Naive thymus-derived CD8-positive, alpha-beta T cell (primary cell): ENCODE results near the gene SMIM15. TPM values are rescaled to one million over a fixed set of nuclear protein-coding genes. Genes with fewer than 3 reads are reported as not detected.

Experiments used
- ATAC-seq, 2 donors: fragments of 150-1000 bp; cut with Tn5 transposase in 1 of 2; sonication (Bioruptor Pico), chemical (Tn5 transposase) in 1 of 2; 1 replicate in 1 of 2; 2 replicates in 1 of 2; pipeline ENCODE4 v1.10.0; 2021; ENCODE audit warnings: mild to moderate bottlenecking in 2 of 2, moderate library complexity in 2 of 2
- POLR2A ChIA-PET: fragments of 350-600 bp; sonication (Branson Sonifier 250); formaldehyde crosslinking; loops from one replicate; lab custom pipeline; 2021; ENCODE audit warnings: antibody characterized with exemption; lab: Charles Lee
- DNase-seq, 10 donors: peaks; one replicate each; pipeline versions ENCODE4 v3.0.0 to v3.0.0-alpha.2; 2020 to 2022
- H3K27ac Mint-ChIP-seq, 10 donors: one replicate each; pipeline ENCODE4 v1.8.0; 2020 to 2022; ENCODE audit warnings: mild to moderate bottlenecking in 10 of 10, mixed read lengths in 10 of 10, moderate library complexity in 4 of 10, inconsistent platforms in 1 of 10
- H3K27me3 Mint-ChIP-seq, 5 donors: one replicate each; pipeline ENCODE4 v1.8.0; 2021 to 2022; ENCODE audit warnings: mixed read lengths in 5 of 5
- H3K36me3 Mint-ChIP-seq, 3 donors: one replicate each; pipeline ENCODE4 v1.8.0; 2020 to 2022; ENCODE audit warnings: mixed read lengths in 3 of 3, mild to moderate bottlenecking in 2 of 3, inconsistent platforms in 1 of 3
- H3K4me1 Mint-ChIP-seq, 4 donors: one replicate each; pipeline ENCODE4 v1.8.0; 2021 to 2022; ENCODE audit warnings: mixed read lengths in 4 of 4
- H3K4me3 Mint-ChIP-seq, 10 donors: one replicate each; pipeline ENCODE4 v1.8.0; 2020 to 2022; ENCODE audit warnings: mild to moderate bottlenecking in 10 of 10, mixed read lengths in 10 of 10, moderate library complexity in 6 of 10, inconsistent platforms in 1 of 10
- H3K9me3 Mint-ChIP-seq, 9 donors: one replicate each; pipeline ENCODE4 v1.8.0; 2020 to 2022; ENCODE audit warnings: mixed read lengths in 9 of 9, mild to moderate bottlenecking in 3 of 9, inconsistent platforms in 1 of 9, moderate library complexity in 1 of 9
- polyA plus RNA-seq, 3 donors: library from polyadenylated mRNA; unstranded; fragments of 300-500 nt; fragmentation: Illumina TruSeq; gene quantifications; one replicate each; pipeline ENCODE4 v1.2.3, GENCODE V29; 2021
- total RNA-seq, 8 experiments: library from RNA in 2 of 8; stranded (reverse) in 2 of 8; gene quantifications; one replicate each; pipeline ENCODE4 v1.2.3 and lab custom pipeline; 2021 to 2026

SMIM15 gene
- total and polyA plus RNA-seq, 5 experiments from 2014 or later = 21.0 to 39.4 (median 34.9) TPM

DNA sequence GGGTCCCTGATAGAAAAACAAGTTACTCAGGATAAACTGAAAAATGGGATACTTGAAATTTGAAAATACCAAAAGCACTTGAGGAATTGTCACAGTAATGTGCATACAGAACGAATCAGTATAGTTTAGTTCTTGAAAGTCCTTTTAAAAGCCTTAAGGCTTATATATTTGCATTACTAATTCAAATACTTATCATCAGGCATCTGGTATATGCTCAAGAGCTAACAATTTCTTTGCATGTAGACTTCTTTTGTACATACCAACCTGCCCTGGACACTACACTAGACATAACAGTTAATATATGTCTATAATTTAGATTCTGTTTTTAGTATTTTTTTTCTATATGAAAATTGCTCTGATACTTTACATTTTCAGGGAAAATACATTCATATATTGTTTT lies 43.2 kb downstream of the SMIM15 start:
- H3K4me1 Mint-ChIP-seq = peaks cover 0 to 5% (median 2%) of the 10 kb centered on the region in 4 donors
- H3K27me3 Mint-ChIP-seq = no peaks in the 10 kb centered on the region
- no peak for ATAC-seq
- H3K36me3 Mint-ChIP-seq = peaks cover 16 to 34% (median 18%) of the 10 kb centered on the region in 3 donors
- no peak for DNase-seq
- H3K9me3 Mint-ChIP-seq = peaks cover 0 to 5% (median 0%) of the 10 kb centered on the region in 9 donors
- POLR2A ChIA-PET = no interaction called here
- H3K27ac Mint-ChIP-seq = no peak overlapping the region
- no peak overlapping the region for H3K4me3 Mint-ChIP-seq

DNA sequence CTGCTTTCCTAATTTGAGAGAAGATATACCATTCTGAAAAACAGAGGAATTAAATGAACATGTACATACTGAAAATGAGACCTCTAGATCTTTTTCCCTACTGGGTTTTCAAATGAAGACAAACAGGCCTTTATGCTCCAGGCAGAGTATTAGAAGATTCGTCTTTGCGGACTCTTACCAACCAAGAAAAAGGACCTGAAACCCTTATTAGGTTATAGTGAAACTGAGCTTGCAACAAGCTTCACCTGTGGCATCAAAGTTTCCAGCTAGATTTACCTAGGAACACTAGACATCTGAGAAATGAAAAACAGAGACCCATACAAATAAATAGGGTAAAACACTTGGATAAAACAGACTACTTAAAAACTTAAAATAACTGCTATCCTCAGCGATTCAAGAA lies 46.3 kb downstream of the SMIM15 start:
- ATAC-seq = no peak
- no peak overlapping the region for H3K27ac Mint-ChIP-seq
- peaks cover 22 to 41% (median 26%) of the 10 kb centered on the region in 3 donors for H3K36me3 Mint-ChIP-seq
- peaks cover 0 to 5% (median 2%) of the 10 kb centered on the region in 4 donors for H3K4me1 Mint-ChIP-seq
- H3K9me3 Mint-ChIP-seq = peaks cover 0 to 23% (median 8%) of the 10 kb centered on the region in 9 donors
- POLR2A ChIA-PET = no interaction called here
- no peak overlapping the region for H3K4me3 Mint-ChIP-seq
- H3K27me3 Mint-ChIP-seq = no peaks in the 10 kb centered on the region
- DNase-seq = no peak

DNA sequence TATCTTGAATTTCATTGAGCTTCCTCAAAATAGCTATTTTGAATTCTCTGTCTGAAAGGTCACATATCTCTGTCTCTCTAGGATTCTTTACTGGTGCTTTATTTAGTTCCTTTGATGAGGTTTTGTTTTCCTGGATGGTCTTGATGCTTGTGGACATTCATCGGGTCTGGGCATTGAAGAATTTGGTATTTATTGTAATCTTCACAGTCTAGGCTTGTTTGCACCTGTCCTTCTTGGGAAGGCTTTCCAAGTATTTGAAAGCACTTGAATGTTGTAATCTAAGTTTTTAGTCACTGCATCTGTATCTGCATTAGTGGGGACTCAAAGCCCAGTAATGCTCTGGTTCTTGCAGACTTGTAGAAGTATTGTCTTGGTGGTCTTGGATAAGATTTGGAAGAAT lies 47.8 kb downstream of the SMIM15 start:
- H3K4me3 Mint-ChIP-seq = no peak overlapping the region
- peaks cover 26 to 51% (median 37%) of the 10 kb centered on the region in 3 donors for H3K36me3 Mint-ChIP-seq
- POLR2A ChIA-PET = no interaction called here
- H3K9me3 Mint-ChIP-seq = peaks cover 0 to 23% (median 12%) of the 10 kb centered on the region in 9 donors
- H3K27me3 Mint-ChIP-seq = no peaks in the 10 kb centered on the region
- H3K4me1 Mint-ChIP-seq = peaks cover 0 to 5% (median 2%) of the 10 kb centered on the region in 4 donors
- ATAC-seq (no peak), DNase-seq (no peak)
- H3K27ac Mint-ChIP-seq = no peak overlapping the region

Other genes with a start within 250 kb of the SMIM15 start
- 1 to 10 TPM; 7.6 to 10.0 TPM for gene ERCC8, start 217.4 kb downstream of the SMIM15 start, total RNA-seq
- 10 to 100 TPM; 12.7 to 16.6 (median 13.3) TPM for gene ERCC8, start 217.4 kb downstream of the SMIM15 start, polyA plus RNA-seq
- 10 to 100 TPM; 19.5 to 25.0 TPM for gene NDUFAF2, start 217.3 kb downstream of the SMIM15 start, total RNA-seq
- gene NDUFAF2, start 217.3 kb downstream of the SMIM15 start, polyA plus RNA-seq = 10 to 100 TPM; 30.3 to 43.9 (median 38.6) TPM
- 10 to 100 TPM; 11.6 to 11.9 TPM for gene ZSWIM6, start 169.8 kb upstream of the SMIM15 start, total RNA-seq
- under 1 TPM; 0.14 to 0.59 (median 0.53) TPM for gene ZSWIM6, start 169.8 kb upstream of the SMIM15 start, polyA plus RNA-seq